Chondrocyte (in vitro differentiated cells): ENCODE results near the gene EMILIN2. TPM values are rescaled to one million over a fixed set of nuclear protein-coding genes. Genes with fewer than 3 reads are reported as not detected.
A peak's percentile ranks its signal among the peaks of the same experiment; 100 is the strongest.

Source experiments
- DNase-seq: peaks from one replicate; pipeline ENCODE4 v3.0.0; 2021; ENCODE audit warnings: mixed read lengths, low spot score
- H3K27ac Mint-ChIP-seq: one replicate; pipeline ENCODE4 v1.8.0; 2021; ENCODE audit warnings: mild to moderate bottlenecking, moderate library complexity, mixed read lengths; ENCODE audit not compliant: unreplicated experiment
- H3K27me3 Mint-ChIP-seq: 2 replicates; pipeline ENCODE4 v1.8.0; 2021; ENCODE audit warnings: low read depth, mixed read lengths
- H3K36me3 Mint-ChIP-seq: 2 replicates; pipeline ENCODE4 v1.8.0; 2021; ENCODE audit warnings: low read depth, mixed read lengths
- H3K4me1 Mint-ChIP-seq: 2 replicates; pipeline ENCODE4 v1.8.0; 2021; ENCODE audit warnings: low read depth, mild to moderate bottlenecking, mixed read lengths
- H3K4me3 Mint-ChIP-seq: one replicate; pipeline ENCODE4 v1.8.0; 2021; ENCODE audit warnings: mild to moderate bottlenecking, moderate library complexity, mixed read lengths; ENCODE audit not compliant: unreplicated experiment
- H3K9me3 Mint-ChIP-seq: 2 replicates; pipeline ENCODE4 v1.8.0; 2021; ENCODE audit warnings: low read depth, mixed read lengths
- total RNA-seq: library from RNA; stranded (reverse); gene quantifications from 3 replicates; pipeline ENCODE4 v1.2.1, GENCODE V29; 2021
- TF ChIP-seq, protein P1 (sequence below): fragments of 200-600 bp; sonication (generic); IDR thresholded peaks from 2 replicates; pipeline ENCODE4 v1.5.0; 2021; ENCODE audit warnings: antibody characterized with exemption, mild to moderate bottlenecking, moderate library complexity

EMILIN2 gene
- total RNA-seq, 1 donor from 2014 or later, result 9.9 TPM

DNA sequence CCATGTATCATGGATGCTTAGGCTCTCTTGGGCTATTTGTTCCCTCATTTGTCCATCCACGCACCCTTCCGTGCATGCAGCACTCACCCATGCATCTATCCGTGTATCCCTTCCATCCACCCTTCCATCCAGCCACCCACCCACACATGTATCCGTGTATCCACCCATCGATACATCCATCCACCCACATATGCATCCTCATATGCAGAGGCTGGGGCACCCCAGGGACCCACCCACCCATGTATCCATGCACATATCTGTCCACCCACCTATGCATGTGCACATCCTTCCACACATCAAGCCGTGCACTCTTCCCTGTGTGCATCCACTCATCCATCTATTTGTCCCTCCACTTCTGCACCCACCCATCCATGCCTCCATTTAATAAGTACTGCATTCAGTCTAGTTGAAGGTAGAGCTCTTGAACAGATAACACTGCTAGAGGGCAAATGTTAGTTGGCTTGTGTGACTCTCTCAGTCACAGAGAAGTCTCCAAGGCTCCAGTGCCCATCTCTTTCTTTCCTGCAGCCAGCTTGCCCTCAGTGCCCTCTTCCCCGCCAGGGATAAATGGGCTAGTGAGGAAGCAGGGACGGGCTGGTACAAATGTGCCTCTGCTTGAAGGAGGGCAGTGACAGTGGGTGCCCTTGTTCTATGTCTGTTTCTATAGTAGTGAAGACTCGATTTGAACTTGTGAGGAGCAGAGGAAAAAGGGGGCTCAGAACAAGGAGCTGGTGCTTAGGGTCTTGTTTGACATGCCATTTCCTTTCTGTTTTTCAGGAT, 61.5 kb downstream of the EMILIN2 start:
- H3K9me3 Mint-ChIP-seq, result no peaks in the 10 kb centered on the region
- TF ChIP-seq, protein P1, sequence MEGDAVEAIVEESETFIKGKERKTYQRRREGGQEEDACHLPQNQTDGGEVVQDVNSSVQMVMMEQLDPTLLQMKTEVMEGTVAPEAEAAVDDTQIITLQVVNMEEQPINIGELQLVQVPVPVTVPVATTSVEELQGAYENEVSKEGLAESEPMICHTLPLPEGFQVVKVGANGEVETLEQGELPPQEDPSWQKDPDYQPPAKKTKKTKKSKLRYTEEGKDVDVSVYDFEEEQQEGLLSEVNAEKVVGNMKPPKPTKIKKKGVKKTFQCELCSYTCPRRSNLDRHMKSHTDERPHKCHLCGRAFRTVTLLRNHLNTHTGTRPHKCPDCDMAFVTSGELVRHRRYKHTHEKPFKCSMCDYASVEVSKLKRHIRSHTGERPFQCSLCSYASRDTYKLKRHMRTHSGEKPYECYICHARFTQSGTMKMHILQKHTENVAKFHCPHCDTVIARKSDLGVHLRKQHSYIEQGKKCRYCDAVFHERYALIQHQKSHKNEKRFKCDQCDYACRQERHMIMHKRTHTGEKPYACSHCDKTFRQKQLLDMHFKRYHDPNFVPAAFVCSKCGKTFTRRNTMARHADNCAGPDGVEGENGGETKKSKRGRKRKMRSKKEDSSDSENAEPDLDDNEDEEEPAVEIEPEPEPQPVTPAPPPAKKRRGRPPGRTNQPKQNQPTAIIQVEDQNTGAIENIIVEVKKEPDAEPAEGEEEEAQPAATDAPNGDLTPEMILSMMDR, result no peak
- DNase-seq, result no peak
- H3K4me3 Mint-ChIP-seq, result no peak overlapping the region
- peak overlapping the region; percentile 14 for H3K27ac Mint-ChIP-seq
- peaks cover 7% of the 10 kb centered on the region for H3K4me1 Mint-ChIP-seq
- peaks cover 2% of the 10 kb centered on the region for H3K27me3 Mint-ChIP-seq
- H3K36me3 Mint-ChIP-seq, result peaks cover 1% of the 10 kb centered on the region

DNA sequence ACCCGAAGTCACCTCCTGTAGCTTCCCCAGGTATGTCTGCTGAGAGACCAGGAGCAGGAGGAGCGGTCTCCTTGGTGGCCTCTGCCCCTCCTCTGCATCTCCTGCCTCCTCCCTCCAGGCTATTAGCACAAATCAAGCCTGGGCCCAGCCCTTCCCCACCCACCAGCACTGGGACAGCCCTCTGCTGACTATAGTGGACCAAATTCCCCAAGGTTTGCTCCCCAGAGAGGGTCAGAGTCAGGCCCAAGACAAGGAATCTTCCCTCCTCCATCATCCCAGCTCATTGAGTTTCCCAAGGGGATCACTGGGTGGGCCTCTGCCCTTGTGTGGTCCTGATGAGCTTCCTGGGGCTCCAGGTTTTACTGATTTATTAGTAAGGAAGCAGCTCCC, 62.1 kb downstream of the EMILIN2 start:
- H3K9me3 Mint-ChIP-seq, result no peaks in the 10 kb centered on the region
- peaks cover 7% of the 10 kb centered on the region for H3K4me1 Mint-ChIP-seq
- H3K36me3 Mint-ChIP-seq, result peaks cover 3% of the 10 kb centered on the region
- TF ChIP-seq, protein P1, result no peak
- no peak overlapping the region for H3K4me3 Mint-ChIP-seq
- H3K27me3 Mint-ChIP-seq, result peaks cover 2% of the 10 kb centered on the region
- no peak overlapping the region for H3K27ac Mint-ChIP-seq
- no peak for DNase-seq

DNA sequence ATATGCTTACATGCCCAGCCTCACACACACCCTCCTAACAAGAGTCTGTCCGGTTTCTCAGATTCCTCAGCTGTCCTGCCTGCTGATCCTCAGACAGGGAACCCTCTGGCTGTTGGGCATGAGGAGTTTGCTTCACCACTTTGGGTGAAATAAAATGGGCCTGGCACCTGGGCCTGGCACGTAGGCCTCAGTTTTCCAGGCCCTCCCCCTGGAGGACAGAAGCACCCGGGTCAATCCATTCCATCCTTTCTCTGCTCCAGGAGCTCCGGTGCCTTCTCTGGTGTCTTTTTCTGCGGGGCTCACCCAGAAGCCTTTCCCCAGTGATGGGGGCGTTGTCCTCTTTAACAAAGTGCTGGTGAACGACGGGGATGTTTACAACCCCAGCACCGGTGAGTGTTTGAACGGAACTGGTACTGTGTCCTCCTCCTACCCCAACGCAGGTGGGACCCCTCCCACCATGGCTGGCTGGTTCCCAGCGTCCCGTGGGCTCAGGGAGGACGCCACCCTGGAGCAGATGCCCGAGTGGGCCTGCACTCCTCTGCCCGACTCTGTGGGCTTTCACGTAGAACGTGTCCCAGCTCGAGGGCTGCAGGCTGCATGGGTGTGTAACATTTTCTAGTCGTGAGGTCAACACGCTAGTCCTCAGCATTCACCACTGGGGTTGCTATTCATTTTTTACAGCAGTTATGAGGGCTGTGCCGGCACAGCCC, 62.8 kb downstream of the EMILIN2 start:
- peaks cover 2% of the 10 kb centered on the region for H3K27me3 Mint-ChIP-seq
- TF ChIP-seq, protein P1, result no peak
- DNase-seq, result no peak
- no peaks in the 10 kb centered on the region for H3K9me3 Mint-ChIP-seq
- H3K27ac Mint-ChIP-seq, result no peak overlapping the region
- no peak overlapping the region for H3K4me3 Mint-ChIP-seq
- peaks cover 7% of the 10 kb centered on the region for H3K4me1 Mint-ChIP-seq
- peaks cover 3% of the 10 kb centered on the region for H3K36me3 Mint-ChIP-seq

DNA sequence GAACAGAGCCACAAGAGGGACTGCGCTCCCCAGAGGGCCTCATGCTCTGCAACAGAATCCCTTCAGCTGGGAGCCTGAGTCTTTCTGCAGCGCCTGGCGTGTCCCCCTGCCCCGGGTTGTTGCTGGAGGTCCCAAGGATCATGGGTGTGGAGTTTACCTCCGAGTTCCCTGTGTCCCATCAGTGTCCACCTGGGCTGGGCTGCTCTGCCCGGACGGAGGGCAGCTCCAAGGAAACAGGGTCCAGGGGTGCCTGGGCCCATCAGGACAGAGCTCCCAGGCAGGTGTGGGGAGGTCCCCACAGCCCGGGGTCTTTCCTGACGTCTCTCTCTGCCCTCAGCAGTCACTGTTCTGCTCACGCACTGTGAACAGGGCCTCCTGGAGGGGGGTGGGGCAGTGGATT, 63.5 kb downstream of the EMILIN2 start:
- TF ChIP-seq, protein P1, result no peak
- Mint-ChIP-seq H3K9me3 (no peaks in the 10 kb centered on the region), H3K4me3 (no peak overlapping the region), H3K27ac (no peak overlapping the region), H3K27me3 (peaks cover 2% of the 10 kb centered on the region), H3K4me1 (peaks cover 7% of the 10 kb centered on the region), H3K36me3 (peaks cover 3% of the 10 kb centered on the region)
- no peak for DNase-seq

DNA sequence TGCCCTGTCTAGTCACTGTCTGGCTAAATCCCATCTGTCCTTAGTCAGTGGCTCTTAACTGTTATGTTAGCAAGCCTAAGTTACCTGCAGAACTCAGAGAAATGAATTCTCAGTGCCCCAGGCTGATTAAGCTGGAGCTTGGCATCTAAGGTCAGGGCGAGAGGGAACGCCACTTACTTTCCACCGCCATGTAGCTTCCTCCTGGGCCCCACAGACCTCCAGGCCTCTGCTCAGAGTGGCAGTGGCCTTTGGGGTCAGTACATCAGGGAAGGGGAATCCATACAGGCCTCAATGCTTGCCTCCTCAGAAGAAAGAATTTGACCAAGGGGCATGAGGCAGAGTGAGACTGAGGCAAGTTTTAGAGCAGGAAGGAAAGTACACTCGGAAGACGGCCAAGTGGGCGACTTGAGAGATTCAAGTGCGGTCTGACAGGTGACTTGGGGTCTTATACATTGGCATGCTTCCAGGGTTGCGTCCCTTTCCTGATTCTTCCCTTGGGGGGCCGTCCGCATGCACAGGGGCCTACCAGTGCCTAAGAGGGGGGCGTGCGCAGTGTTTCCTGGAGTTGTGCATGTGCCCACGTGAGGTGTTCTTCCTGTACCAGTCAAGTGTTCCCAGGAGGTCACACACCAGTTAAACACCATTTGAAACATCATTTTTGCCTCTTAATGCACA, 64.1 kb downstream of the EMILIN2 start:
- peaks cover 2% of the 10 kb centered on the region for H3K27me3 Mint-ChIP-seq
- DNase-seq, result no peak
- H3K27ac Mint-ChIP-seq, result no peak overlapping the region
- H3K9me3 Mint-ChIP-seq, result no peaks in the 10 kb centered on the region
- peaks cover 2% of the 10 kb centered on the region for H3K36me3 Mint-ChIP-seq
- TF ChIP-seq, protein P1, result no peak
- H3K4me1 Mint-ChIP-seq, result peaks cover 7% of the 10 kb centered on the region
- no peak overlapping the region for H3K4me3 Mint-ChIP-seq
